ENCODE results near the gene AIMP1. TPM values are rescaled to one million over a fixed set of nuclear protein-coding genes. Genes with fewer than 3 reads are reported as not detected.

The AIMP1 gene
- total RNA-seq, 2 donors from 2014 or later, result 46.0 to 58.9 TPM

GRCh38 chr4:106351016-106351415 is 34.7 kb downstream of the AIMP1 start:
- H3K27me3 Mint-ChIP-seq (ENCODE audit: insufficient read depth), result no peaks in the 10 kb centered on the region
- no peak overlapping the region for H3K27ac ChIP-seq (ENCODE audit: low read depth, low read length)
- H3K4me3 Mint-ChIP-seq, result no peak overlapping the region
- no peaks in the 10 kb centered on the region for H3K4me1 ChIP-seq (ENCODE audit: control insufficient read depth, insufficient read depth, low read length)
- no peak overlapping the region for H3K27ac Mint-ChIP-seq
- no peak overlapping the region for H3K9ac ChIP-seq (ENCODE audit: extremely low read depth, low read length, poor library complexity, severe bottlenecking)
- DNase-seq, result no peak
- H3K36me3 ChIP-seq (ENCODE audit: control insufficient read depth, insufficient read depth, low read length), result peaks cover 25% of the 10 kb centered on the region
- H3K4me3 ChIP-seq (ENCODE audit: low read length), result no peak overlapping the region
- H3K27me3 ChIP-seq (ENCODE audit: control insufficient read depth, insufficient read depth, low read length, poor library complexity, severe bottlenecking), result no peaks in the 10 kb centered on the region
- no peak for TF ChIP-seq CTCF (conservative IDR thresholded peaks at IDR 0.05)
- H3K4me1 Mint-ChIP-seq, result peaks cover 4% of the 10 kb centered on the region
- H3K36me3 Mint-ChIP-seq (ENCODE audit: low read depth), result peaks cover 5% of the 10 kb centered on the region
- no peaks in the 10 kb centered on the region for H3K9me3 ChIP-seq (ENCODE audit: control insufficient read depth, low read length)
- H3K9me3 Mint-ChIP-seq, result no peaks in the 10 kb centered on the region

DNA sequence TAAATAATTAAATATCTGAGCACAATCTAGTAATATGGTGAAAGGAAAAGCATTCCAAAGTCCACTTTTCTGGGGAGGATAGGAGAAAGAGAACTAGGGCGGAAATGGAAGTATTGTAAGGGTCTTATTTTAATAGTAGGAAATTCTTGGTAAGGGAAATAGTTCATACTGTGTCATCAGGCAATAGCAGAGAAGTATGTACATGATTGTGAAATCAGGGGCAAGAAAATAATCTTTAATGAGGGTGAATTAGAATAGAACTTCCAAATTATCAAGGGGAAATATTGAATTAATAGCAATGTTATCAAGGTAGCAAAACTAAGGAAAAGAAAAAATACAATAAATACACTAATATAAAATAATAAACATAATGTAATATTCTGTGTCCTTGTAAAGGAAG is 37.4 kb downstream of the AIMP1 start:
- no peaks in the 10 kb centered on the region for H3K27me3 ChIP-seq (ENCODE audit: control insufficient read depth, insufficient read depth, low read length, poor library complexity, severe bottlenecking)
- TF ChIP-seq CTCF (conservative IDR thresholded peaks at IDR 0.05), result no peak
- no peaks in the 10 kb centered on the region for H3K36me3 Mint-ChIP-seq (ENCODE audit: low read depth)
- no peak overlapping the region for H3K9ac ChIP-seq (ENCODE audit: extremely low read depth, low read length, poor library complexity, severe bottlenecking)
- no peak overlapping the region for H3K27ac Mint-ChIP-seq
- H3K9me3 ChIP-seq (ENCODE audit: control insufficient read depth, low read length), result no peaks in the 10 kb centered on the region
- no peaks in the 10 kb centered on the region for H3K4me1 ChIP-seq (ENCODE audit: control insufficient read depth, insufficient read depth, low read length)
- no peaks in the 10 kb centered on the region for H3K9me3 Mint-ChIP-seq
- H3K4me1 Mint-ChIP-seq, result peaks cover 4% of the 10 kb centered on the region
- H3K36me3 ChIP-seq (ENCODE audit: control insufficient read depth, insufficient read depth, low read length), result peaks cover 5% of the 10 kb centered on the region
- no peak overlapping the region for H3K4me3 Mint-ChIP-seq
- no peak for DNase-seq
- H3K4me3 ChIP-seq (ENCODE audit: low read length), result no peak overlapping the region
- H3K27ac ChIP-seq (ENCODE audit: low read depth, low read length), result no peak overlapping the region
- WGBS, 2 experiments (ENCODE audit: insufficient coverage in 1 of 2, insufficient read length in 1 of 2), result 88 to 100% methylated on average over 1 of the region's 1 CpG
- no peaks in the 10 kb centered on the region for H3K27me3 Mint-ChIP-seq (ENCODE audit: insufficient read depth)

DNA sequence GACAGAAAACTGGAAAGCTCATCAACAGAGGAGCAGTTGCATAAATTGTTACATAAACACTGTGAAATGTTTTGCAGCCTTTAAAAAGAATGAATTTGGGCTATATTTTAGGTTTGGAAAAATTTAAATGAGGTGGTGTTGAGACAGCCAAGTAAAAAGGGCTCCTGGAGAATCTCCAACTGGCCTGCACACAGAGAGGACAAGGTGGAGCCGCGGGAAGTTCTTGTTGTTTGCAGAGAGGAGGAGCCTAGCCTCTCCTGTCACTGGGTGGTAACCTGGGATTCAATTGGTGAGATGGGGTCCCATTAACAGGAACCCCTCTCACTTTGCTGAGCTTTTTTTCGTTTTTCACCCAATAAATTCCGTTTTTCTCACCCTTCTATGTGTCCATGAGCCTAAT is 38.8 kb downstream of the AIMP1 start:
- Mint-ChIP-seq H3K36me3 (ENCODE audit: low read depth) (no peaks in the 10 kb centered on the region), H3K9me3 (no peaks in the 10 kb centered on the region), H3K27ac (no peak overlapping the region), H3K4me1 (peaks cover 4% of the 10 kb centered on the region), H3K27me3 (ENCODE audit: insufficient read depth) (no peaks in the 10 kb centered on the region), H3K4me3 (no peak overlapping the region)
- 77 to 83% methylated on average over 2 to 4 of the region's 4 CpGs for WGBS, 2 experiments (ENCODE audit: insufficient coverage in 1 of 2, insufficient read length in 1 of 2)
- Histone ChIP-seq H3K4me3 (ENCODE audit: low read length) (no peak overlapping the region), H3K9me3 (ENCODE audit: control insufficient read depth, low read length) (no peaks in the 10 kb centered on the region), H3K36me3 (ENCODE audit: control insufficient read depth, insufficient read depth, low read length) (no peaks in the 10 kb centered on the region), H3K9ac (ENCODE audit: extremely low read depth, low read length, poor library complexity, severe bottlenecking) (no peak overlapping the region), H3K27ac (ENCODE audit: low read depth, low read length) (no peak overlapping the region), H3K27me3 (ENCODE audit: control insufficient read depth, insufficient read depth, low read length, poor library complexity, severe bottlenecking) (no peaks in the 10 kb centered on the region), H3K4me1 (ENCODE audit: control insufficient read depth, insufficient read depth, low read length) (no peaks in the 10 kb centered on the region)
- DNase-seq, result peak; percentile 62
- TF ChIP-seq CTCF (conservative IDR thresholded peaks at IDR 0.05), result no peak

All from endodermal cell (in vitro differentiated cells).